H1 (cell line): Measurements from ENCODE around the gene STEAP2. TPM values are rescaled to one million over a fixed set of nuclear protein-coding genes. Genes with fewer than 3 reads are reported as not detected.

Experiments used
- CTCF ChIA-PET: fragments of 300-600 bp; sonication (Branson Sonifier 250); formaldehyde crosslinking; loops from one replicate; lab custom pipeline; 2021; ENCODE audit not compliant: partially characterized antibody; lab: Charles Lee
- POLR2A ChIA-PET: fragments of 300-600 bp; sonication (Branson Sonifier 250); formaldehyde crosslinking; loops from one replicate; lab custom pipeline; 2021; ENCODE audit warnings: inconsistent platforms; ENCODE audit not compliant: partially characterized antibody; lab: Charles Lee
- DNase-seq, 2 experiments: peaks; one replicate each; pipeline versions ENCODE4 v3.0.0 to v3.0.0-alpha.2; 2010 to 2022; ENCODE audit warnings: low spot score in 2 of 2, low read depth in 1 of 2, mixed read lengths in 1 of 2
- FAIRE-seq: peaks from 2 replicates; lab custom pipeline; 2011; peaks lifted over from hg19 to GRCh38; lab: Jason Lieb, UNC
- H2AFZ ChIP-seq: 2 replicates; pipeline ENCODE4 v1.8.1; 2012; ENCODE audit warnings: low read length, inconsistent platforms
- H2AK5ac ChIP-seq: 2 replicates; pipeline ENCODE4 v1.6.1; 2013; ENCODE audit warnings: low read depth, low read length
- H2BK120ac ChIP-seq: replicated peaks from 2 replicates; pipeline ENCODE3; 2013; ENCODE audit warnings: low read depth, low read length, inconsistent platforms
- H2BK12ac ChIP-seq: 2 replicates; pipeline ENCODE4 v1.6.1; 2013; ENCODE audit warnings: low read depth, low read length
- H2BK15ac ChIP-seq: 2 replicates; pipeline ENCODE4 v1.6.1; 2013; ENCODE audit warnings: low read length
- H2BK20ac ChIP-seq: 2 replicates; pipeline ENCODE4 v1.6.1; 2013; ENCODE audit warnings: low read length
- H2BK5ac ChIP-seq: 2 replicates; pipeline ENCODE4 v1.6.1; 2013; ENCODE audit warnings: low read depth, low read length
- H3K14ac ChIP-seq: 2 replicates; pipeline ENCODE4 v1.6.1; 2013; ENCODE audit warnings: inconsistent platforms; ENCODE audit not compliant: insufficient read length
- H3K18ac ChIP-seq: 2 replicates; pipeline ENCODE4 v1.6.1; 2013; ENCODE audit warnings: low read length; ENCODE audit errors: extremely low read depth
- H3K23ac ChIP-seq: 2 replicates; pipeline ENCODE4 v1.6.1; 2013; ENCODE audit warnings: inconsistent platforms; ENCODE audit not compliant: insufficient read length
- H3K23me2 ChIP-seq: 2 replicates; pipeline ENCODE4 v1.6.1; 2013; ENCODE audit warnings: low read depth, low read length
- H3K27ac ChIP-seq: 2 replicates; pipeline ENCODE4 v1.6.1; 2011; ENCODE audit warnings: low read depth, low read length, inconsistent platforms
- H3K27me3 ChIP-seq, 4 experiments: replicated peaks in 1 of 4; 1 replicate in 1 of 4; 2 replicates in 3 of 4; pipeline versions ENCODE4 v1.6.1 to v1.8.1; 2011 to 2013; ENCODE audit warnings: low read length in 3 of 4, mild to moderate bottlenecking in 3 of 4, inconsistent platforms in 2 of 4, mixed read lengths in 2 of 4, moderate library complexity in 1 of 4; ENCODE audit not compliant: control insufficient read depth in 3 of 4, insufficient read depth in 3 of 4; ENCODE audit errors: extremely low read depth in 1 of 4
- H3K36me3 ChIP-seq, 4 experiments: 2 replicates each; pipeline versions ENCODE4 v1.6.1 to v1.8.1; 2011 to 2013; ENCODE audit warnings: mild to moderate bottlenecking in 4 of 4, low read length in 3 of 4, moderate library complexity in 2 of 4, control low read depth in 1 of 4, inconsistent platforms in 1 of 4; ENCODE audit not compliant: insufficient read depth in 4 of 4, control insufficient read depth in 2 of 4
- H3K4ac ChIP-seq: replicated peaks from 2 replicates; pipeline ENCODE3; 2013; ENCODE audit warnings: low read length, low read depth, mixed read lengths, inconsistent platforms; ENCODE audit not compliant: insufficient read length
- H3K4me1 ChIP-seq, 4 experiments: replicated peaks in 1 of 4; 1 replicate in 1 of 4; 2 replicates in 3 of 4; pipeline versions ENCODE4 v1.6.1 to v1.8.1; 2011 to 2013; ENCODE audit warnings: low read length in 3 of 4, inconsistent platforms in 2 of 4, mixed read lengths in 1 of 4; ENCODE audit not compliant: insufficient read depth in 4 of 4, control insufficient read depth in 3 of 4
- H3K4me2 ChIP-seq, 2 experiments: 2 replicates each; pipeline versions ENCODE4 v1.6.1 to v1.8.1; 2011 to 2013; ENCODE audit warnings: low read depth in 2 of 2, low read length in 2 of 2, control low read depth in 1 of 2, inconsistent platforms in 1 of 2, mild to moderate bottlenecking in 1 of 2; ENCODE audit not compliant: insufficient read depth in 1 of 2
- H3K4me3 ChIP-seq, 4 experiments: fragments of 200-600, 300-600 bp in 1 of 4; sonication (generic), shearing (Covaris generic), sonication (Bioruptor Twin) in 1 of 4; 2 replicates each; pipeline versions ENCODE4 v1.5.1 to v1.8.1; 2011 to 2016; ENCODE audit warnings: low read length in 4 of 4, low read depth in 3 of 4, control low read depth in 2 of 4, inconsistent platforms in 2 of 4, mild to moderate bottlenecking in 2 of 4, mixed read lengths in 1 of 4, moderate library complexity in 1 of 4; ENCODE audit not compliant: insufficient read depth in 2 of 4; ENCODE audit errors: extremely low read depth in 1 of 4
- H3K56ac ChIP-seq: replicated peaks from 2 replicates; pipeline ENCODE3; 2013; ENCODE audit warnings: low read depth, mild to moderate bottlenecking, mixed read lengths, low read length, inconsistent platforms; ENCODE audit not compliant: insufficient read length
- H3K79me1 ChIP-seq: 2 replicates; pipeline ENCODE4 v1.6.1; 2013; ENCODE audit warnings: low read depth, low read length, control low read depth
- H3K79me2 ChIP-seq, 2 experiments: 2 replicates each; pipeline versions ENCODE4 v1.6.1 to v1.8.1; 2012 to 2013; ENCODE audit warnings: low read length in 2 of 2, mild to moderate bottlenecking in 2 of 2, inconsistent platforms in 1 of 2; ENCODE audit not compliant: insufficient read depth in 2 of 2, control insufficient read depth in 1 of 2
- H3K9ac ChIP-seq, 4 experiments: replicated peaks in 1 of 4; 1 replicate in 1 of 4; 2 replicates in 3 of 4; pipeline versions ENCODE4 v1.6.1 to v1.8.1; 2011 to 2013; ENCODE audit warnings: low read depth in 3 of 4, low read length in 3 of 4, control low read depth in 2 of 4, mild to moderate bottlenecking in 2 of 4, moderate library complexity in 2 of 4, inconsistent platforms in 1 of 4; ENCODE audit errors: extremely low read depth in 1 of 4
- H3K9me3 ChIP-seq, 2 experiments: 2 replicates each; pipeline versions ENCODE4 v1.6.1 to v1.8.1; 2012 to 2013; ENCODE audit warnings: mild to moderate bottlenecking in 2 of 2, moderate library complexity in 2 of 2, control low read depth in 1 of 2, inconsistent platforms in 1 of 2, low read depth in 1 of 2, low read length in 1 of 2, mixed read lengths in 1 of 2; ENCODE audit not compliant: insufficient read depth in 2 of 2
- H4K20me1 ChIP-seq, 2 experiments: replicated peaks in 1 of 2; 2 replicates each; pipeline versions ENCODE3 to v1.8.1; 2011 to 2013; ENCODE audit warnings: inconsistent platforms in 2 of 2, low read length in 2 of 2, mild to moderate bottlenecking in 1 of 2; ENCODE audit not compliant: insufficient read depth in 2 of 2, control insufficient read depth in 1 of 2
- H4K5ac ChIP-seq: 2 replicates; pipeline ENCODE4 v1.6.1; 2013; ENCODE audit warnings: low read length, low read depth, mixed read lengths, inconsistent platforms; ENCODE audit not compliant: insufficient read length
- H4K8ac ChIP-seq: 2 replicates; pipeline ENCODE4 v1.8.0; 2013; ENCODE audit warnings: mild to moderate bottlenecking, moderate library complexity, low read length, inconsistent platforms; ENCODE audit not compliant: insufficient read depth; ENCODE audit errors: extremely low read depth
- H4K91ac ChIP-seq: replicated peaks from 2 replicates; pipeline ENCODE3; 2013; ENCODE audit warnings: low read length, mixed read lengths, inconsistent platforms; ENCODE audit not compliant: insufficient read length
- CBX5 ChIP-seq: fragments of 300-800, 300-1000 bp; sonication (generic); IDR thresholded peaks from 2 replicates; pipeline ENCODE4 v1.7.1; 2016; ENCODE audit warnings: antibody characterized with exemption, low read length, low read depth
- WGBS, 2 experiments: shearing (Covaris generic) in 1 of 2; methylation state at CpG; one replicate each; pipeline versions ENCODE4 v1.1.6 to v1.1.7; 2013 to 2015; ENCODE audit warnings: low lambda C conversion rate in 2 of 2, mixed read lengths in 2 of 2, inconsistent platforms in 1 of 2, low coverage in 1 of 2, missing lambda C conversion rate in 1 of 2; ENCODE audit not compliant: insufficient replicate concordance in 2 of 2, insufficient coverage in 1 of 2, insufficient read length in 1 of 2; ENCODE audit errors: extremely low coverage in 1 of 2, missing lambda C conversion rate in 1 of 2; 5-methylcytosine and 5-hydroxymethylcytosine counted together
- polyA plus RNA-seq, 7 experiments: library from polyadenylated mRNA; depleted of rRNA in 3 of 7; stranded (reverse) in 5 of 7; unstranded in 2 of 7; fragments of >200 nt in 5 of 7; fragments of 200-250 nt in 2 of 7; gene quantifications; 1 replicate in 5 of 7; 2 replicates in 1 of 7; 4 replicates in 1 of 7; pipeline versions ENCODE4 v1.2.1 to v1.2.3, GENCODE V29; 2011 to 2013; ENCODE audit warnings: missing spikeins in 2 of 7, mixed read lengths in 2 of 7
- total RNA-seq: library from RNA; stranded (reverse); fragmentation: NEBNext Ultra II Directional; extraction: Animal tissue kit (Norgen Biotek cat#: 25700); gene quantifications from 2 replicates; pipeline ENCODE4 v1.2.1, GENCODE V29; 2021

Gene STEAP2
- total and polyA plus RNA-seq, 2 of the 8 experiments (the other 6 are each of a cell fraction or from before 2014, with no cell fraction given), result 13.4 to 18.4 TPM

DNA sequence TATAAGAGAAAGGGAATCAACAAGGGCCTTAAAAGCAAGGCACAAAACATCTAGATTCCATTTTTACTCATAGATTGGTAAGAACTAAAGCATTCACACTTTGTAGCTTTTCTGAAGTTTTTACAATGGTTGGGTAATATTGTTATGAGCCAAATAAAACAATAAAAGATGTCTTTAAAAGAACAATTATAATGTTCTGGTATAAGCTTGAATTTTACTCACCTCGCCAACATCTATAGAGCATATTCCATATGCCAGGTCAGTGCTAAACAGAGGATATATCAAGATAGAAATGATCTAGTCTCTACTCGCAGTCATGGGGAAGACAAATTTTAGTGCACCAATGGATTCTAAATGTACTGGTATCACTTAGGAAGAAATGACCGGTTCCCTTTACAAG lies 45.4 kb upstream of the STEAP2 start:
- Histone ChIP-seq H3K23ac (no peak overlapping the region), H3K4me1 (no peaks in the 10 kb centered on the region), H2BK120ac (no peak overlapping the region), H4K20me1 (no peaks in the 10 kb centered on the region), H3K23me2 (no peaks in the 10 kb centered on the region; the same call in 1 of the 2 replicates), H3K79me1 (no peaks in the 10 kb centered on the region), H3K27ac (no peak overlapping the region), H3K4me2 (no peak overlapping the region), H2AK5ac (no peak overlapping the region), H3K36me3 (peaks cover 0 to 4% (median 0%) of the 10 kb centered on the region in 4 experiments; a peak in 1 of 8 replicates), H2BK12ac (no peak overlapping the region), H3K56ac (no peak overlapping the region), H4K91ac (no peak overlapping the region), H3K4ac (no peak overlapping the region), H3K9me3 (no peaks in the 10 kb centered on the region), H3K9ac (no peak overlapping the region), H3K27me3 (no peaks in the 10 kb centered on the region), H4K5ac (no peak overlapping the region), H3K14ac (no peak overlapping the region), H2AFZ (no peak overlapping the region), H2BK15ac (no peak overlapping the region), H4K8ac (no peak overlapping the region), H2BK5ac (no peak overlapping the region), H3K4me3 (no peak overlapping the region), H3K79me2 (no peaks in the 10 kb centered on the region), H2BK20ac (no peak overlapping the region), H3K18ac (no peak overlapping the region)
- 75% methylated on average over 3 of the region's 3 CpGs; no CpG with 5 or more reads in 1 of the 2 experiments for WGBS, 2 experiments
- no peak for FAIRE-seq
- ChIA-PET CTCF (interaction anchor here (0.8 to 3.2 kb wide), 7 partner anchors 10 to 340 kb away, joined by 3 to 14 read pairs (median 3); no protein-coding TSS in a partner anchor), POLR2A (no interaction called here)
- no peak for DNase-seq
- TF ChIP-seq CBX5, result no peak
